GM12875 (cell line): Measurements from ENCODE around the gene GFPT2.
"Not testable (repeated sequence)": the region's sequence is repeated elsewhere in the genome, so short reads cannot be mapped to it uniquely, and the experiment has no call there.

Experiments
- H3K4me3 ChIP-seq: one replicate; pipeline ENCODE4 v1.5.1; 2011; ENCODE audit warnings: low read depth, low read length, control low read depth
- CTCF ChIP-seq: IDR thresholded peaks from 2 replicates; pipeline ENCODE4 v1.5.1; 2011; ENCODE audit warnings: low read depth, mild to moderate bottlenecking, control low read depth, inconsistent platforms, low read length, moderate library complexity, borderline replicate concordance; ENCODE audit not compliant: insufficient read depth

The GFPT2 gene

GRCh38 chr5:180299526-180299925, 53.6 kb downstream of the GFPT2 start:
- no peak overlapping the region for H3K4me3 ChIP-seq
- TF ChIP-seq CTCF: no peak

DNA sequence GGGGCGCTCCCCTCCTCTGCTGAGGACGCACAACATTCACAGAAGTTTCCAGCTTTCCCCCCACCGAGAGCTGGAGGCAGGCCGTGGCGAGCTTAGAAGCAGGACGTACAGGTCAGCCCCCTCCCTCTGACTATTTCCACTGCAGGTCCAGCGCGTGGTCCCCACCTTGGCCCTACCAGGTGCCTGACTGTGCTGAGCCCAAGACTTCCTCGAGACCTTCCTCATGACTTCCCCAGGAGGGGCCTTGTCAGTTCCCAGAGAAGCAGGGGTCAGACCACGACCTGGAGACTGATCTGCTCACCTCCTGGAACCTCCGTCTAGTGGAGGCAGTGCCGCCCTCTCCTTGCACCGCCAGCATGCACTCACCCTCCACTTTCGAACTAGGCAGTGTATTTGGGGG, 54.1 kb downstream of the GFPT2 start:
- H3K4me3 ChIP-seq: not testable (repeated sequence)

- no peak overlapping the region for H3K4me3 ChIP-seq
- no peak for TF ChIP-seq CTCF
Observed at GRCh38 chr5:180297587-180298282, 55.4 kb downstream of the GFPT2 start.

DNA sequence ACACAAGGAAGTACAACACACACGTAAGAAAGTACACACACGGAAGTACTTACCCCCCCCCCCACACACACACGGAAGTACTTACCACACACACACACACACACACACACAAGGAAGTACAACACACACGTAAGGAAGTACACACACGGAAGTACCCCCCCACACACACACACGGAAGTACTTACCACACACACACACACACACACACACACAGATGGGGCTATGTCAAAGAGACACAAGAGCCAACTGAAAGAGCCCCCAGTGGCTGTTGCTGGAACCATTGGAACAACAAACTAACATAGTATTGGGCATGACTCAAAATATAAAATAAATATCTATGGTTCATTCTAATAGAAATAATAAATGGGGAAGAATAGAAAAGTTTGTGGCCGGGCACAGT, 56.4 kb downstream of the GFPT2 start:
- no peak overlapping the region for H3K4me3 ChIP-seq
- TF ChIP-seq CTCF: no peak

GRCh38 chr5:180294913-180295555, 58.1 kb downstream of the GFPT2 start:
- TF ChIP-seq CTCF: no peak
- no peak overlapping the region for H3K4me3 ChIP-seq

DNA sequence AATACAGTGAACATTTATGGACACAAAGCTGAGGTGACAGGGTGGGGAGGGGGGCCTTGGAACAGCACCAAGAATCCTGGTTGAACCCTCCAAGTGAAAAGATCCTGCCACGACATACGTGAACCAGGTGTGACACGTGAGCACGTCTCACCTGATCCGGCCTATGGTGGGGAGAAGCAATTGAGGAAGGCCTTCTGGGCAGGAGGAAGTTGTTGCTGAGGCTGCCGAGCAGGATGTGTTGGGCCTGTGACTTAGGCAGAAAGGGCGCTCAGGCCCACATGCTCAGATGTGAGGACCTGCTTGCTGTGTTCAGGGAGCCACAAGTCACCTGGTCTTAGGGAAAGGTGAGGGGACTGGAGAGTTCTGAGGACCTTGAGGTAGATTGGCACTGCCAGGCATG, 58.7 kb downstream of the GFPT2 start:
- TF ChIP-seq CTCF: no peak
- no peak overlapping the region for H3K4me3 ChIP-seq

DNA sequence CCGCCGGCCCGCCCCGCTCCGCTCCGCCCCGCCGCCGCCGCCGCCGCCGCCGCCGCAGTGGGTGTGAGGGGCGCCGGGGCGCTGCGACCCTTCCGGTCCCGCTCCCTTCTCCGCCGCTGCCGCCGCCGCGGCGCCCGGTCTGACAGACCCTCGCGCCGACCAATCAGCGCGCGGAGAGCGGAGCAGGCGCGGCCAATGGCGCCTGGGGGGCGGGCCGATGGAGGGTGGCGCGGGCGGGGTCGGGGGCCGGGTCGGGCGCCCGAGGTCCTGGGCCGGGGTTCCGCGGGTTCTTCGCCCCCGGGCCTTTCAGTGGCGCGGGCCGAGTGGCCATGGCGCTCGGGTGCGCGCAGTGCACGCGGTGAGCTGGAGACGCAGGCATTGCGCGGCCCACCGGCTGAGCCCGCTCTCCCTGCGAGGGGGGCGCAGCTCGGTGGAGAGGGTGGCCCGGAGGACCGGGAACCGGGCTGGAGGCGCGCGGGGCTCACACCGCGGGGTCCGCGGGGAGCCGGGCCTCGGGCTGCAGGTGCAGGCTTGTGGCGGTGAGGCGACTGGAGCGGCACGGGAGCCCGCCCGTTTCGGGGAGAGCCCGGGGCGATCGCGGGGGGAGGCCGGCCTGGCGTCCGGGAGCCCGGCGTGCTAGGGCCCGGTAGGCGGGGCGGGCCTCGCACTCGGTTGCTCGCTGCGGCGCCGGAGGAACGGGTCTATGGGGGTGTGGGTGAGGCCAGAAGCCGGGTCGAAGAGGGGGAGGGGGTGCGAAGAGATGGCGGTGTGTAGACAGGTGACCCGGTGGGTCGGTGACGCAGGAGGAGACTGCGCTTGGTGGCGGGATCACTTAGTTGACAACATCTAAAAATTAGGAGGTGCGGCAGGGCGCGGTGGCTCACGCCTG, 60.9 kb downstream of the GFPT2 start, which contains the start of gene MAPK9:
TSS of gene MAPK9 (minus strand) at position 141 of the 889 bp plus-strand sequence. CDS start 11,522 bp downstream, outside the sequence.
- H3K4me3 ChIP-seq: peak within 1 kb of the TSS; percentile 95

More for the DNA sequence above, 60.9 kb downstream of the GFPT2 start, which contains the start of gene MAPK9:
- no peak for TF ChIP-seq CTCF
